ENCODE measurements around the gene FRMPD4. TPM values are rescaled to one million over a fixed set of nuclear protein-coding genes. Genes with fewer than 3 reads are reported as not detected.

Gene FRMPD4
- total RNA-seq, 4 donors from 2014 or later = 0.16 TPM; not detected in 3

DNA sequence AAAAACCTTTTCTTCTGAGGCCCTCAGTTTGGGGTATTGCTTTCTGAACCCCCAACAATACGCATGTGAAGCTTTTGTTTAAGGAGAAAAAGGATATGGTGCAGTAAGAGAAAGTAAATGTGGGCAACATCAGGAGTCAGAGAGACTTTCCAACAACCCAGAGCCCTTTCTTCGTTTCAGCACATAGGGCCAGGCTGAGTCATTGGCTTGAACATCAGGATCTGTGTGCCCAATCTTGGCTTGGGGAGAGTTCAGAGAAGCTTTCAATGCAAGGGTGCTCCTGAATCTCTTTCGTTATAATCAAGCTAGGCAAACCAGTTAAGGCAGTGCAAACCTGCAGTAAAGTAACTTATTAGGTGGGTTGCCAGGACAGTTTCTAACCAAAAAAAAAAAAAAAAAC lies 191.2 kb downstream of the FRMPD4 start:
- DNase-seq (ENCODE audit: low spot score in 2 of 2) = no peak
- no peak for TF ChIP-seq CTCF (IDR thresholded peaks at IDR 0.05)
- TF ChIP-seq POLR2A (IDR thresholded peaks at IDR 0.05) = no peak
- intact Hi-C loops (cut with DNase I; ENCODE audit: low total_unique reads) = no loop called here
- WGBS, 2 donors = 47 to 62% methylated on average over 3 of the region's 3 CpGs
- H3K4me3 ChIP-seq (ENCODE audit: low read depth, poor library complexity, severe bottlenecking) = no peak overlapping the region

GRCh38 chrX:12330841-12331240 lies 192.6 kb downstream of the FRMPD4 start:
- H3K4me3 ChIP-seq (ENCODE audit: low read depth, poor library complexity, severe bottlenecking) = no peak overlapping the region
- whole genome bisulfite sequencing, 2 donors = 67 to 69% methylated on average over 3 of the region's 3 CpGs
- no peak for DNase-seq (ENCODE audit: low spot score in 2 of 2)
- intact Hi-C loops (cut with DNase I; ENCODE audit: low total_unique reads) = no loop called here
- TF ChIP-seq POLR2A (IDR thresholded peaks at IDR 0.05) (no peak), CTCF (IDR thresholded peaks at IDR 0.05) (no peak)

DNA sequence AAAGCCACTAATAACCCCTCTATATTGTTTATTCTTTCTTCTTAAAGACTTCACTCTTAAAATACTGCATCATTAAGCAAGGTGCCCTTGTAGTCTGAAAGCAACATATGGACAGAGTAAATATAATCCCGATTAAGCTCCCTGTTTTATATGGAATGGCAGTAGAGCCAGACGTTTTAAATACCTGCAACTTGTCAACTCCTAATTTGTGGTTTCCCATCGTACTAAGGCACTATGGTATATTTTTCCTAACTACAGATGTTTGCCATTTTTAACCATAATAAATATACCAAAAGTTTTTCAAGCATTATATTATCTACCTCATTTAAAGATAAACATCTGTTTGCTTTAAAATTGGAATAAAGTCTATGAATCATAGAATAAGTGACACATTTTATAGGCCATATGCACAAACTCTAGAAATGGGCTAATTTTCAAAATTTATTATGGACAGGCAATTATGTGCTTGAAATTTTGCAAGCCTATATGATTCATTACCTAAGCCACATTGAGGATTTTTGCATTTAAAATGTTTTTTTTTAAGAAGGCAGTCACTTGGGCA lies 194.6 kb downstream of the FRMPD4 start:
- no peak for DNase-seq (ENCODE audit: low spot score in 2 of 2)
- TF ChIP-seq POLR2A (IDR thresholded peaks at IDR 0.05) = no peak
- TF ChIP-seq CTCF (IDR thresholded peaks at IDR 0.05) = no peak
- intact Hi-C loops (cut with DNase I; ENCODE audit: low total_unique reads) = no loop called here
- 49 to 57% methylated on average over 3 of the region's 3 CpGs for WGBS, 2 donors
- H3K4me3 ChIP-seq (ENCODE audit: low read depth, poor library complexity, severe bottlenecking) = no peak overlapping the region

GRCh38 chrX:12339921-12340320 lies 201.6 kb downstream of the FRMPD4 start:
- no peak for DNase-seq (ENCODE audit: low spot score in 2 of 2)
- intact Hi-C loops (cut with DNase I; ENCODE audit: low total_unique reads) = no loop called here
- 62 to 68% methylated on average over 2 of the region's 2 CpGs for WGBS, 2 donors
- TF ChIP-seq POLR2A (IDR thresholded peaks at IDR 0.05) (no peak), CTCF (IDR thresholded peaks at IDR 0.05) (no peak)
- H3K4me3 ChIP-seq (ENCODE audit: low read depth, poor library complexity, severe bottlenecking) = no peak overlapping the region

DNA sequence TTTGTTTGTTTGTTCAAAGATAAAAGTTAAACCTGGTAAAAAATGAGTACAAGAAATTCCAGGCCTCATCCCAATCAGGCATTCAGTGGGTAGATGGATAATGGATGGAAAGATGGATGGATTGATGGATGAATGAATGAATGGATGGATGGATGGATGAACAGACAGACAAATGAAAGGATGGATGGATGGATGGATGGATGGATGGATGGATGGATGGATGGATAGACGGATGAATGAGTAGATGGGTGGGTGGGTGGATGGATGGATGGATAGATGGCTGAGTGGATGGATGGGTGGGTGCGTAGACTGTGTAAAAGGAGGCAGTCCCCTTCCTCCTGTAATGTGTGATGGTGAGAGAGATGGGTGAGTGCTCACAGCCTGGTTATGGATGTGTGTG lies 206.7 kb downstream of the FRMPD4 start:
- intact Hi-C loops (cut with DNase I; ENCODE audit: low total_unique reads) = no loop called here
- WGBS, 2 donors = 77 to 93% methylated on average over 2 of the region's 2 CpGs
- H3K4me3 ChIP-seq (ENCODE audit: low read depth, poor library complexity, severe bottlenecking) = no peak overlapping the region
- TF ChIP-seq CTCF (IDR thresholded peaks at IDR 0.05) = no peak
- TF ChIP-seq POLR2A (IDR thresholded peaks at IDR 0.05) = no peak
- DNase-seq (ENCODE audit: low spot score in 2 of 2) = no peak

- WGBS, 2 donors = 33 to 63% methylated on average over 8 of the region's 8 CpGs
- intact Hi-C loops (cut with DNase I; ENCODE audit: low total_unique reads) = no loop called here
- H3K4me3 ChIP-seq (ENCODE audit: low read depth, poor library complexity, severe bottlenecking) = no peak overlapping the region
- TF ChIP-seq CTCF (IDR thresholded peaks at IDR 0.05) (no peak), POLR2A (IDR thresholded peaks at IDR 0.05) (no peak)
- no peak for DNase-seq (ENCODE audit: low spot score in 2 of 2)
Measured at GRCh38 chrX:12349201-12349600, 210.9 kb downstream of the FRMPD4 start.

All from lower leg skin (tissue), 4 donors.